Measurements from ENCODE around the gene SMARCB1. TPM values are rescaled to one million over a fixed set of nuclear protein-coding genes. Genes with fewer than 3 reads are reported as not detected.

SMARCB1 gene
- total and polyA plus RNA-seq, 2 of the 4 experiments (the other 2 are of a cell fraction), result 110 to 159 TPM

- dilution Hi-C loops (cut with HindIII; ENCODE audit: low sequenced_read_pairs, unreplicated experiment) (no loop called here), intact Hi-C loops (cut with micrococcal nuclease) (no loop called here), in situ Hi-C loops (cut with MboI; ENCODE audit: low sequenced_read_pairs) (no loop called here)
- no peaks in the 10 kb centered on the region for H3K9me3 ChIP-seq (ENCODE audit: control insufficient read depth, insufficient read depth, low read length)
- no peak overlapping the region for H2AK5ac ChIP-seq (ENCODE audit: low read depth, low read length)
- H3K36me3 ChIP-seq (ENCODE audit: control insufficient read depth, insufficient read depth, low read length), result no peaks in the 10 kb centered on the region
- no peak overlapping the region for H3K4me3 ChIP-seq (ENCODE audit: insufficient read depth, low read depth, low read length)
- H2BK5ac ChIP-seq (ENCODE audit: low read depth, low read length, poor library complexity, severe bottlenecking), result no peak overlapping the region
- H3K4me1 ChIP-seq (ENCODE audit: control insufficient read depth, insufficient read depth, low read length), result peaks cover 10% of the 10 kb centered on the region
- BruUV-seq (replicated peaks), result no TSS peak
- H3K27me3 ChIP-seq (ENCODE audit: control insufficient read depth, insufficient read depth, low read length), result no peaks in the 10 kb centered on the region
- H4K20me1 ChIP-seq (ENCODE audit: insufficient read depth, low read length), result no peaks in the 10 kb centered on the region
- no peak overlapping the region for H4K5ac ChIP-seq (ENCODE audit: low read depth, low read length)
- no peak overlapping the region for H4K8ac ChIP-seq (ENCODE audit: low read depth in 2 of 2, low read length in 2 of 2)
- no peak overlapping the region for H3K9ac ChIP-seq (ENCODE audit: low read depth, low read length)
- WGBS, 2 experiments (ENCODE audit: extremely low coverage in 2 of 2, insufficient read length in 1 of 2), result 86% methylated on average over 1 of the region's 7 CpGs; no CpG with 5 or more reads in 1 of the 2 experiments
- H3K56ac ChIP-seq (ENCODE audit: extremely low read depth, insufficient read depth, low read length), result no peak overlapping the region
- CTCF ChIA-PET, result interaction anchor here (2.1 kb wide), 1 partner anchor 86 kb away, joined by 8 read pairs; no protein-coding TSS in a partner anchor
- POLR2A ChIA-PET (ENCODE audit: unreplicated experiment), result no interaction called here
- no peak overlapping the region for H2AK9ac ChIP-seq (replicated peaks; ENCODE audit: low read depth, low read length, poor library complexity)
- DNase-seq, result no peak
- no peak overlapping the region for H3K4ac ChIP-seq (ENCODE audit: low read depth, low read length)
- H2BK120ac ChIP-seq (ENCODE audit: low read depth, low read length), result no peak overlapping the region
- ATAC-seq (ENCODE audit: low read depth), result no peak
- H3K9me1 ChIP-seq (ENCODE audit: insufficient read depth, low read length), result 0 out of 2 replicates have a peak, but pooled peaks cover 7% of the 10 kb centered on the region
- no peak overlapping the region for H3K27ac ChIP-seq (ENCODE audit: insufficient read depth, low read length)
- no peak overlapping the region for H2BK20ac ChIP-seq (ENCODE audit: low read depth, low read length)
- no peak overlapping the region for H3K23ac ChIP-seq (ENCODE audit: low read depth, low read length)
- H3K4me2 ChIP-seq (ENCODE audit: low read depth, low read length), result no peak overlapping the region
- no peaks in the 10 kb centered on the region for H3K79me1 ChIP-seq (ENCODE audit: low read depth in 1 of 2, low read length in 2 of 2)
- H3K14ac ChIP-seq (replicated peaks; ENCODE audit: low read depth, low read length), result no peak overlapping the region
- no peak overlapping the region for H2AFZ ChIP-seq (replicated peaks; ENCODE audit: low read length, poor library complexity)
- TF ChIP-seq RAD21 (IDR thresholded peaks at IDR 0.05; ENCODE audit: low read length) (no peak), RCOR1 (IDR thresholded peaks at IDR 0.05; ENCODE audit: insufficient replicate concordance, low read length) (no peak), SMC3 (IDR thresholded peaks at IDR 0.05; ENCODE audit: low read depth, low read length) (no peak), NFE2L2 (IDR thresholded peaks at IDR 0.05; ENCODE audit: low read depth, low read length) (no peak), CEBPB (IDR thresholded peaks at IDR 0.05; ENCODE audit: low read depth, low read length) (no peak), BHLHE40 (IDR thresholded peaks at IDR 0.05; ENCODE audit: low read depth, low read length) (no peak), MAZ (IDR thresholded peaks at IDR 0.05; ENCODE audit: borderline replicate concordance, low read depth, low read length) (no peak), POLR2A (IDR thresholded peaks at IDR 0.05; ENCODE audit: low read depth, low read length) (no peak), MXI1 (IDR thresholded peaks at IDR 0.05; ENCODE audit: borderline replicate concordance, low read depth, low read length) (no peak), RFX5 (IDR thresholded peaks at IDR 0.05; ENCODE audit: low read depth, low read length) (no peak), FOS (IDR thresholded peaks at IDR 0.05; ENCODE audit: low read depth, low read length) (no peak)
- TF ChIP-seq, protein P1, sequence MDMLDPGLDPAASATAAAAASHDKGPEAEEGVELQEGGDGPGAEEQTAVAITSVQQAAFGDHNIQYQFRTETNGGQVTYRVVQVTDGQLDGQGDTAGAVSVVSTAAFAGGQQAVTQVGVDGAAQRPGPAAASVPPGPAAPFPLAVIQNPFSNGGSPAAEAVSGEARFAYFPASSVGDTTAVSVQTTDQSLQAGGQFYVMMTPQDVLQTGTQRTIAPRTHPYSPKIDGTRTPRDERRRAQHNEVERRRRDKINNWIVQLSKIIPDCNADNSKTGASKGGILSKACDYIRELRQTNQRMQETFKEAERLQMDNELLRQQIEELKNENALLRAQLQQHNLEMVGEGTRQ (IDR thresholded peaks at IDR 0.05; ENCODE audit: low read depth, low read length), result no peak
- TF ChIP-seq, protein P2, sequence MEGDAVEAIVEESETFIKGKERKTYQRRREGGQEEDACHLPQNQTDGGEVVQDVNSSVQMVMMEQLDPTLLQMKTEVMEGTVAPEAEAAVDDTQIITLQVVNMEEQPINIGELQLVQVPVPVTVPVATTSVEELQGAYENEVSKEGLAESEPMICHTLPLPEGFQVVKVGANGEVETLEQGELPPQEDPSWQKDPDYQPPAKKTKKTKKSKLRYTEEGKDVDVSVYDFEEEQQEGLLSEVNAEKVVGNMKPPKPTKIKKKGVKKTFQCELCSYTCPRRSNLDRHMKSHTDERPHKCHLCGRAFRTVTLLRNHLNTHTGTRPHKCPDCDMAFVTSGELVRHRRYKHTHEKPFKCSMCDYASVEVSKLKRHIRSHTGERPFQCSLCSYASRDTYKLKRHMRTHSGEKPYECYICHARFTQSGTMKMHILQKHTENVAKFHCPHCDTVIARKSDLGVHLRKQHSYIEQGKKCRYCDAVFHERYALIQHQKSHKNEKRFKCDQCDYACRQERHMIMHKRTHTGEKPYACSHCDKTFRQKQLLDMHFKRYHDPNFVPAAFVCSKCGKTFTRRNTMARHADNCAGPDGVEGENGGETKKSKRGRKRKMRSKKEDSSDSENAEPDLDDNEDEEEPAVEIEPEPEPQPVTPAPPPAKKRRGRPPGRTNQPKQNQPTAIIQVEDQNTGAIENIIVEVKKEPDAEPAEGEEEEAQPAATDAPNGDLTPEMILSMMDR (conservative IDR thresholded peaks at IDR 0.05; ENCODE audit: low read depth, low read length), result no peak
- no peak overlapping the region for H4K91ac ChIP-seq (ENCODE audit: insufficient read depth, low read depth, low read length)
- H2BK15ac ChIP-seq (ENCODE audit: low read depth, low read length), result no peak overlapping the region
- H3K18ac ChIP-seq (ENCODE audit: low read depth, low read length), result no peak overlapping the region
These were observed 22.8 kb upstream of the SMARCB1 start for GRCh38 chr22:23763954-23764353.
